Neuronal stem cell (in vitro differentiated cells): ENCODE measurements around the gene RAB37.

Source experiments
- DNase-seq: peaks from one replicate; pipeline ENCODE4 v3.0.0-alpha.2; 2013; ENCODE audit warnings: low spot score
- H2AFZ ChIP-seq: one replicate; pipeline ENCODE4 v1.6.1; 2013; ENCODE audit warnings: mild to moderate bottlenecking, low read length, inconsistent platforms
- H2AK5ac ChIP-seq: 2 replicates; pipeline ENCODE4 v1.6.1; 2013; ENCODE audit warnings: low read depth, mild to moderate bottlenecking, inconsistent platforms, low read length, moderate library complexity, mixed read lengths
- H2BK120ac ChIP-seq: 2 replicates; pipeline ENCODE4 v1.6.1; 2013; ENCODE audit warnings: low read depth, mild to moderate bottlenecking, inconsistent platforms, low read length, moderate library complexity, mixed read lengths
- H2BK12ac ChIP-seq: one replicate; pipeline ENCODE4 v1.6.1; 2013; ENCODE audit warnings: low read length, inconsistent platforms
- H2BK15ac ChIP-seq: 2 replicates; pipeline ENCODE4 v1.6.1; 2013; ENCODE audit warnings: mild to moderate bottlenecking, low read length, inconsistent platforms, mixed read lengths
- H2BK5ac ChIP-seq: one replicate; pipeline ENCODE4 v1.6.1; 2013; ENCODE audit warnings: inconsistent platforms, mild to moderate bottlenecking, low read length, moderate library complexity
- H3K14ac ChIP-seq: one replicate; pipeline ENCODE4 v1.6.1; 2013; ENCODE audit warnings: low read length, inconsistent platforms
- H3K18ac ChIP-seq: 2 replicates; pipeline ENCODE4 v1.6.1; 2013; ENCODE audit warnings: low read length, inconsistent platforms
- H3K23ac ChIP-seq: 2 replicates; pipeline ENCODE4 v1.6.1; 2013; ENCODE audit warnings: low read depth, mild to moderate bottlenecking, mixed read lengths, low read length, inconsistent platforms; ENCODE audit not compliant: poor library complexity
- H3K27ac ChIP-seq: replicated peaks from 3 replicates; pipeline ENCODE4 v1.5.1; 2013; ENCODE audit warnings: low read length, inconsistent platforms
- H3K27me3 ChIP-seq, 3 experiments: 2 replicates each; pipeline ENCODE4 v1.6.1; 2013; ENCODE audit warnings: low read length in 3 of 3, mild to moderate bottlenecking in 2 of 3, inconsistent platforms in 1 of 3, low read depth in 1 of 3, mixed read lengths in 1 of 3, moderate library complexity in 1 of 3; ENCODE audit not compliant: control insufficient read depth in 3 of 3, insufficient read depth in 3 of 3
- H3K36me3 ChIP-seq, 2 donors: replicated peaks in 1 of 2; 2 replicates each; pipeline ENCODE4 v1.6.1; 2013; ENCODE audit warnings: low read length in 2 of 2; ENCODE audit not compliant: control insufficient read depth in 2 of 2, insufficient read depth in 2 of 2
- H3K4ac ChIP-seq: 2 replicates; pipeline ENCODE4 v1.6.1; 2013; ENCODE audit warnings: inconsistent platforms, mild to moderate bottlenecking, low read length, moderate library complexity
- H3K4me1 ChIP-seq, 2 donors: 1 replicate in 1 of 2; 2 replicates in 1 of 2; pipeline ENCODE4 v1.6.1; 2013; ENCODE audit warnings: low read length in 2 of 2, low read depth in 1 of 2; ENCODE audit not compliant: control insufficient read depth in 2 of 2, insufficient read depth in 1 of 2
- H3K4me2 ChIP-seq: one replicate; pipeline ENCODE4 v1.6.1; 2013; ENCODE audit warnings: mild to moderate bottlenecking, low read length, inconsistent platforms; ENCODE audit not compliant: insufficient read depth, poor library complexity, severe bottlenecking
- H3K4me3 ChIP-seq, 2 donors: 2 replicates each; pipeline ENCODE4 v1.5.1; 2013; ENCODE audit warnings: low read length in 2 of 2, mild to moderate bottlenecking in 2 of 2, inconsistent platforms in 1 of 2, moderate library complexity in 1 of 2
- H3K79me1 ChIP-seq: one replicate; pipeline ENCODE4 v1.6.1; 2013; ENCODE audit warnings: low read depth, mild to moderate bottlenecking, inconsistent platforms, low read length, moderate library complexity
- H3K9ac ChIP-seq: one replicate; pipeline ENCODE4 v1.6.1; 2013; ENCODE audit warnings: mild to moderate bottlenecking, low read depth, low read length, inconsistent platforms; ENCODE audit not compliant: poor library complexity
- H3K9me3 ChIP-seq, 2 donors: replicated peaks in 1 of 2; 2 replicates each; pipeline versions ENCODE3 to v1.6.1; 2013; ENCODE audit warnings: low read length in 2 of 2, mild to moderate bottlenecking in 2 of 2, inconsistent platforms in 1 of 2, low read depth in 1 of 2, mixed read lengths in 1 of 2, moderate library complexity in 1 of 2; ENCODE audit not compliant: control insufficient read depth in 2 of 2, insufficient read depth in 1 of 2
- H4K8ac ChIP-seq: one replicate; pipeline ENCODE4 v1.6.1; 2013; ENCODE audit warnings: low read depth, mild to moderate bottlenecking, inconsistent platforms, low read length, moderate library complexity
- H4K91ac ChIP-seq: one replicate; pipeline ENCODE4 v1.6.1; 2013; ENCODE audit warnings: low read length, low read depth, mild to moderate bottlenecking, inconsistent platforms; ENCODE audit not compliant: poor library complexity
- WGBS, 2 donors: extraction: QIAGEN DNeasy Blood & Tissue Kit; methylation state at CpG; one replicate each; pipeline ENCODE4 v1.1.7; 2013; ENCODE audit warnings: missing lambda C conversion rate in 2 of 2, mixed read lengths in 1 of 2; ENCODE audit not compliant: insufficient read length in 2 of 2, insufficient replicate concordance in 1 of 2; ENCODE audit errors: extremely low coverage in 2 of 2; 5-methylcytosine and 5-hydroxymethylcytosine counted together

The RAB37 gene

GRCh38 chr17:74738051-74738996 lies 1.3 kb downstream of the RAB37 start:
- H2AFZ ChIP-seq, result peak overlapping the region; percentile 76
- H3K18ac ChIP-seq, result peak overlapping the region; percentile 84
- H3K23ac ChIP-seq, result peak overlapping the region; percentile 12
- H2BK12ac ChIP-seq, result no peak overlapping the region
- H3K79me1 ChIP-seq, result no peaks in the 10 kb centered on the region
- H3K27ac ChIP-seq, result no peak overlapping the region
- H4K91ac ChIP-seq, result no peak overlapping the region
- DNase-seq, result no peak
- no peak overlapping the region for H3K4me2 ChIP-seq
- no peak overlapping the region for H3K4ac ChIP-seq
- no peak overlapping the region for H4K8ac ChIP-seq
- WGBS, 2 donors, result no CpG with 5 or more reads among the region's 16 CpGs
- H2BK5ac ChIP-seq, result peak overlapping the region; percentile 30
- H2BK15ac ChIP-seq, result peak overlapping the region; percentile 16
- H3K36me3 ChIP-seq, result no peaks in the 10 kb centered on the region
- no peaks in the 10 kb centered on the region for H3K9me3 ChIP-seq
- peak overlapping the region; percentile 51 for H2AK5ac ChIP-seq
- H3K4me3 ChIP-seq, result peak overlapping the region in 1 of 2 donors; percentile 70
- peaks cover 8 to 16% of the 10 kb centered on the region in 2 donors for H3K4me1 ChIP-seq
- H2BK120ac ChIP-seq, result no peak overlapping the region
- H3K27me3 ChIP-seq, result peaks cover 0 to 60% (median 46%) of the 10 kb centered on the region in 3 experiments
- peak overlapping the region; percentile 86 for H3K14ac ChIP-seq
- H3K9ac ChIP-seq, result peak overlapping the region; percentile 82

GRCh38 chr17:74739227-74739831 lies 2.3 kb downstream of the RAB37 start:
- Histone ChIP-seq H2BK5ac (no peak overlapping the region), H3K9ac (no peak overlapping the region), H2AFZ (no peak overlapping the region), H4K8ac (no peak overlapping the region), H3K27me3 (peaks cover 0 to 51% (median 38%) of the 10 kb centered on the region in 3 experiments), H3K27ac (no peak overlapping the region), H3K4me3 (no peak overlapping the region), H3K23ac (no peak overlapping the region), H4K91ac (no peak overlapping the region), H2BK12ac (no peak overlapping the region), H2BK15ac (no peak overlapping the region), H3K79me1 (no peaks in the 10 kb centered on the region), H2AK5ac (no peak overlapping the region), H3K9me3 (no peaks in the 10 kb centered on the region), H3K4me1 (peaks cover 8 to 16% of the 10 kb centered on the region in 2 donors), H3K14ac (no peak overlapping the region), H2BK120ac (no peak overlapping the region), H3K36me3 (no peaks in the 10 kb centered on the region), H3K4ac (no peak overlapping the region), H3K18ac (no peak overlapping the region), H3K4me2 (no peak overlapping the region)
- DNase-seq, result no peak
- WGBS, 2 donors, result no CpG with 5 or more reads among the region's 12 CpGs

GRCh38 chr17:74740173-74740572 lies 3.1 kb downstream of the RAB37 start:
- Histone ChIP-seq H3K18ac (no peak overlapping the region), H2BK12ac (no peak overlapping the region), H3K4me2 (no peak overlapping the region), H3K4ac (no peak overlapping the region), H3K14ac (no peak overlapping the region), H3K9me3 (no peaks in the 10 kb centered on the region), H2BK15ac (no peak overlapping the region), H3K36me3 (no peaks in the 10 kb centered on the region), H3K27me3 (peaks cover 0 to 44% (median 37%) of the 10 kb centered on the region in 3 experiments), H3K4me1 (peaks cover 13 to 20% of the 10 kb centered on the region in 2 donors), H3K79me1 (peaks cover 2% of the 10 kb centered on the region), H3K4me3 (no peak overlapping the region), H4K8ac (no peak overlapping the region), H2BK120ac (no peak overlapping the region), H2BK5ac (no peak overlapping the region), H2AFZ (no peak overlapping the region), H4K91ac (no peak overlapping the region), H2AK5ac (no peak overlapping the region), H3K9ac (no peak overlapping the region), H3K27ac (no peak overlapping the region), H3K23ac (no peak overlapping the region)
- WGBS, 2 donors, result no CpG with 5 or more reads among the region's 6 CpGs
- DNase-seq, result no peak
